AG04450 (cell line): ENCODE measurements around the gene GLTP. TPM values are rescaled to one million over a fixed set of nuclear protein-coding genes. Genes with fewer than 3 reads are reported as not detected.
"Not testable (repeated sequence)": the region's sequence is repeated elsewhere in the genome, so short reads cannot be mapped to it uniquely, and the experiment has no call there.

Experiments used
- CTCF ChIA-PET: fragments of 300-600, 350-600 bp; formaldehyde crosslinking; extraction: SDS; loops from one replicate; lab custom pipeline; 2022; ENCODE audit warnings: antibody characterized with exemption, inconsistent platforms; lab: Charles Lee
- POLR2A ChIA-PET: fragments of 350-600 bp; formaldehyde crosslinking; extraction: SDS; loops from one replicate; lab custom pipeline; 2021; ENCODE audit warnings: antibody characterized with exemption, inconsistent platforms; lab: Yijun Ruan, JAX
- DNase-seq: peaks from one replicate; pipeline ENCODE4 v3.0.0-alpha.2; 2011; ENCODE audit warnings: low read depth, low spot score
- H3K27ac ChIP-seq: one replicate; pipeline ENCODE4 v1.5.1; 2012; ENCODE audit warnings: low read depth, low read length, control low read depth
- H3K27me3 ChIP-seq: one replicate; pipeline ENCODE4 v1.6.0; 2012; ENCODE audit warnings: low read length; ENCODE audit not compliant: control insufficient read depth, insufficient read depth
- H3K4me3 ChIP-seq: 2 replicates; pipeline ENCODE4 v1.5.1; 2011; ENCODE audit warnings: mild to moderate bottlenecking, low read depth, low read length, control low read depth
- H3K9me3 ChIP-seq: 2 replicates; pipeline ENCODE4 v1.5.1; 2012; ENCODE audit warnings: low read length; ENCODE audit not compliant: control insufficient read depth, insufficient read depth
- CTCF ChIP-seq: IDR thresholded peaks from 2 replicates; pipeline ENCODE4 v1.5.1; 2011; ENCODE audit warnings: low read depth, low read length, control low read depth, inconsistent platforms
- polyA plus RNA-seq: library from polyadenylated mRNA; depleted of rRNA; stranded (reverse); fragments of >200 nt; gene quantifications from 2 replicates; pipeline ENCODE4 v1.2.3, GENCODE V29; 2011

GLTP gene
- polyA plus RNA-seq, 1 experiment = 30.3 TPM

GRCh38 chr12:109893261-109893995 lies 13.1 kb upstream of the GLTP start:
- ChIA-PET CTCF (interaction anchor here (1.0 kb wide), 1 partner anchor 13 kb away, joined by 3 read pairs; no protein-coding TSS in a partner anchor), POLR2A (no interaction called here)
- H3K4me3 ChIP-seq = no peak overlapping the region
- H3K27me3 ChIP-seq = no peaks in the 10 kb centered on the region
- no peak for DNase-seq
- no peaks in the 10 kb centered on the region for H3K9me3 ChIP-seq
- TF ChIP-seq CTCF = no peak
- H3K27ac ChIP-seq = no peak overlapping the region

DNA sequence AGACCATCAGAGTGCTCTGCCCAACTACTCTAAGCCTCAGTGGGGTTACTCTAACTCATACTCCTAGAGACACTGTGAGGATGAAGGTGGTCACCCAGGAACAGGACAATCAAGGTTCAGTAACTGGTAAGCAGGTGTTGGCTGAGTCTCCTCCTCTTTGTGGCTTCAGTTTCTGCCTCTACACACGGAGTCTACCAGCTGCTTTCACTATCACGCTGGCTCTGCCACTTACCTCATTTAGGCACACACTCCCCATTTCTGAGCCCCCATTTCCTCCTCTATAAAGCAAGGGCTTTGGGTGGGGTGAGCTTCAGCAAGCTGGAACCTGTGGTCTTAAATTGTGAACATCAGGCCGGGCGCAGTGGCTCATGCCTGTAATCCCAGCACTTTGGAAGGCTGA lies 12.4 kb upstream of the GLTP start:
- H3K27ac ChIP-seq = no peak overlapping the region
- CTCF ChIA-PET = no interaction called here
- no peak for DNase-seq
- H3K4me3 ChIP-seq = no peak overlapping the region
- no peaks in the 10 kb centered on the region for H3K27me3 ChIP-seq
- TF ChIP-seq CTCF = no peak
- H3K9me3 ChIP-seq = no peaks in the 10 kb centered on the region
- POLR2A ChIA-PET = no interaction called here

- no peak overlapping the region for H3K27ac ChIP-seq
- CTCF ChIA-PET = no interaction called here
- no peak for DNase-seq
- POLR2A ChIA-PET = no interaction called here
- TF ChIP-seq CTCF = no peak
- H3K4me3 ChIP-seq = no peak overlapping the region
- no peaks in the 10 kb centered on the region for H3K9me3 ChIP-seq
- no peaks in the 10 kb centered on the region for H3K27me3 ChIP-seq
Measured at GRCh38 chr12:109892165-109892715, 11.9 kb upstream of the GLTP start.

DNA sequence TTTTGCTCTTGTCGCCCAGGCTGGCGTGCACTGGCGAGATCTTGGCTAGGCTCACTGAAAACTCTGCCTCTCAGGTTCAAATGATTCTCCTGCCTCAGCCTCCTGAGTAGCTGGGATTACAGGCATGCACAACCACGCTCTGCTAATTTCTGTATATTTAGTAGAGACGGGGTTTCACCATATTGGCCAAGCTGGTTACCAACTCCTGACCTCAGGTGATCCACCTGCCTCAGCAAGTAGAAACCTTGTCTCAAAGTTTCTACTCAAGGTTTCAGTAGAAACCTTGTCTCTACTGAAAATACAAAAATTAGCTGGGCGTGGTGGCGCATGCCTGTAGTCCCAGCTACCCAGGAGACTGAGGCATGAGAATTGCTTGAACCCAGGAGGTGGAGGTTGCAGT lies 11.4 kb upstream of the GLTP start:
- H3K9me3 ChIP-seq, CTCF ChIA-PET, H3K27me3 ChIP-seq, DNase-seq, H3K27ac ChIP-seq, POLR2A ChIA-PET, H3K4me3 ChIP-seq: not testable (repeated sequence)

DNA sequence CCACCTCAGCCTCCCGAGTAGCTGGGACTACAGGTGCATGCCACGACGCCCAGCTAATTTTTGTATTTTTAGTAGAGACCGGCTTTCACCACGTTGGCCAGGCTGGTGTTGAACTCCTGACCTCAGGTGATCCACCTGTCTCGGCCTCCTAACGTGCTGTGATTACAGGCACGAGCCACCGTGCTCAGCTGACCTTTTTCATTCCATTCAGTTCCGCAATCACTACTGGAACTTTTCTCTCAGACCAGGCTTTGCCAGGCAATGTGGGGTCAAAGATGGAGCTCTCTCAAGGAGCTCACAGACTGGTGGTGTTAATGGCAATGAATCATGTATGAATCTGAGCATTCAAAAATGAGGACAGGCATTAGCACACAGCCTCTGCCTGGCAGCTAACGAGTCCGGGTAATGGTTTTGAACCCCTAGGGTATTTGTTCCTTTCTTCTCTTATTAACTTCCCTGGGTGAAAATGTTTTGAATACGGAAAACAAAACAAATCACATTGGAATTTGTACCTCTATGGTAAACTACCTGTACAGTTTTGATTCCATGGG lies 10.4 kb upstream of the GLTP start:
- H3K9me3 ChIP-seq = no peaks in the 10 kb centered on the region
- DNase-seq = no peak
- TF ChIP-seq CTCF = no peak
- H3K4me3 ChIP-seq = no peak overlapping the region
- no peaks in the 10 kb centered on the region for H3K27me3 ChIP-seq
- CTCF ChIA-PET = interaction anchor here (0.6 kb wide), 1 partner anchor 85 kb away, joined by 3 read pairs; no protein-coding TSS in a partner anchor
- no peak overlapping the region for H3K27ac ChIP-seq
- POLR2A ChIA-PET = interaction anchor here (0.6 kb wide), 1 partner anchor 106 kb away, joined by 3 read pairs; the partner anchor contains the start of gene GIT2
